ENCODE measurements around the gene DGKZ.

The DGKZ gene

GRCh38 chr11:46343520-46343919 lies 3.7 kb upstream of the DGKZ start:
- H3K27ac ChIP-seq (replicated peaks; ENCODE audit: low read length): no peak overlapping the region

GRCh38 chr11:46345131-46345597 lies 2.1 kb upstream of the DGKZ start:
- H3K9ac ChIP-seq (ENCODE audit: low read depth, low read length, poor library complexity): no peak overlapping the region
- H3K4me3 ChIP-seq (ENCODE audit: low read length in 2 of 2): no peak overlapping the region
- no peak overlapping the region for H3K4me2 ChIP-seq (ENCODE audit: insufficient read depth, low read length, poor library complexity, severe bottlenecking)
- WGBS, 2 donors (ENCODE audit: extremely low coverage in 2 of 2, insufficient read length in 2 of 2, insufficient replicate concordance in 1 of 2): no CpG with 5 or more reads among the region's 20 CpGs
- no peak overlapping the region for H4K8ac ChIP-seq (ENCODE audit: low read depth, low read length)
- H2BK15ac ChIP-seq (ENCODE audit: low read length): peak overlapping the region; percentile 95
- H2BK12ac ChIP-seq (ENCODE audit: low read length): no peak overlapping the region
- H3K27me3 ChIP-seq (ENCODE audit: control insufficient read depth in 3 of 3, insufficient read depth in 3 of 3, low read depth in 1 of 3, low read length in 3 of 3): peaks cover 0 to 5% (median 0%) of the 10 kb centered on the region in 3 experiments
- H2BK5ac ChIP-seq (ENCODE audit: low read length): peak overlapping the region; percentile 16
- no peak overlapping the region for H3K23ac ChIP-seq (ENCODE audit: low read depth, low read length, poor library complexity)
- H3K4me1 ChIP-seq (ENCODE audit: control insufficient read depth in 2 of 2, insufficient read depth in 1 of 2, low read depth in 1 of 2, low read length in 2 of 2): peaks cover 12 to 33% of the 10 kb centered on the region in 2 donors
- H3K79me1 ChIP-seq (ENCODE audit: low read depth, low read length): peaks cover 11% of the 10 kb centered on the region
- H4K91ac ChIP-seq (ENCODE audit: low read depth, low read length, poor library complexity): peak overlapping the region; percentile 50
- DNase-seq (ENCODE audit: low spot score): no peak
- no peak overlapping the region for H3K4ac ChIP-seq (ENCODE audit: low read length)
- H3K9me3 ChIP-seq (replicated peaks in 1 of 2; ENCODE audit: control insufficient read depth in 2 of 2, insufficient read depth in 1 of 2, low read depth in 1 of 2, low read length in 2 of 2): no peaks in the 10 kb centered on the region
- H3K36me3 ChIP-seq (replicated peaks in 1 of 2; ENCODE audit: control insufficient read depth in 2 of 2, insufficient read depth in 2 of 2, low read length in 2 of 2): peaks cover 0 to 4% of the 10 kb centered on the region in 2 donors
- peak overlapping the region; percentile 73 for H2AFZ ChIP-seq (ENCODE audit: low read length)
- H2AK5ac ChIP-seq (ENCODE audit: low read depth, low read length): peak overlapping the region; percentile 76
- peak overlapping the region; percentile 58 for H3K18ac ChIP-seq (ENCODE audit: low read length)
- no peak overlapping the region for H2BK120ac ChIP-seq (ENCODE audit: low read depth, low read length)
- H3K14ac ChIP-seq (ENCODE audit: low read length): no peak overlapping the region
- H3K27ac ChIP-seq (replicated peaks; ENCODE audit: low read length): no peak overlapping the region

More at GRCh38 chr11:46343520-46343919, 3.7 kb upstream of the DGKZ start:
- peaks cover 8% of the 10 kb centered on the region for H3K79me1 ChIP-seq (ENCODE audit: low read depth, low read length)
- H2BK5ac ChIP-seq (ENCODE audit: low read length): no peak overlapping the region
- no peak overlapping the region for H3K18ac ChIP-seq (ENCODE audit: low read length)
- no peak for DNase-seq (ENCODE audit: low spot score)
- no peak overlapping the region for H3K4me3 ChIP-seq (ENCODE audit: low read length in 2 of 2)
- H3K9me3 ChIP-seq (replicated peaks in 1 of 2; ENCODE audit: control insufficient read depth in 2 of 2, insufficient read depth in 1 of 2, low read depth in 1 of 2, low read length in 2 of 2): no peaks in the 10 kb centered on the region
- H3K4me1 ChIP-seq (ENCODE audit: control insufficient read depth in 2 of 2, insufficient read depth in 1 of 2, low read depth in 1 of 2, low read length in 2 of 2): peaks cover 25 to 44% of the 10 kb centered on the region in 2 donors
- no peak overlapping the region for H3K9ac ChIP-seq (ENCODE audit: low read depth, low read length, poor library complexity)
- no CpG with 5 or more reads among the region's 3 CpGs for WGBS, 2 donors (ENCODE audit: extremely low coverage in 2 of 2, insufficient read length in 2 of 2, insufficient replicate concordance in 1 of 2)
- H2BK120ac ChIP-seq (ENCODE audit: low read depth, low read length): no peak overlapping the region
- H2AK5ac ChIP-seq (ENCODE audit: low read depth, low read length): no peak overlapping the region
- no peak overlapping the region for H4K91ac ChIP-seq (ENCODE audit: low read depth, low read length, poor library complexity)
- H2BK15ac ChIP-seq (ENCODE audit: low read length): no peak overlapping the region
- H3K23ac ChIP-seq (ENCODE audit: low read depth, low read length, poor library complexity): no peak overlapping the region
- no peak overlapping the region for H2BK12ac ChIP-seq (ENCODE audit: low read length)
- no peaks in the 10 kb centered on the region for H3K36me3 ChIP-seq (replicated peaks in 1 of 2; ENCODE audit: control insufficient read depth in 2 of 2, insufficient read depth in 2 of 2, low read length in 2 of 2)
- H3K27me3 ChIP-seq (ENCODE audit: control insufficient read depth in 3 of 3, insufficient read depth in 3 of 3, low read depth in 1 of 3, low read length in 3 of 3): peaks cover 0 to 5% (median 0%) of the 10 kb centered on the region in 3 experiments
- no peak overlapping the region for H2AFZ ChIP-seq (ENCODE audit: low read length)
- H3K14ac ChIP-seq (ENCODE audit: low read length): no peak overlapping the region
- no peak overlapping the region for H4K8ac ChIP-seq (ENCODE audit: low read depth, low read length)
- no peak overlapping the region for H3K4me2 ChIP-seq (ENCODE audit: insufficient read depth, low read length, poor library complexity, severe bottlenecking)
- H3K4ac ChIP-seq (ENCODE audit: low read length): no peak overlapping the region

GRCh38 chr11:46345881-46346484 lies 1.3 kb upstream of the DGKZ start:
- no CpG with 5 or more reads among the region's 10 CpGs for WGBS, 2 donors (ENCODE audit: extremely low coverage in 2 of 2, insufficient read length in 2 of 2, insufficient replicate concordance in 1 of 2)

GRCh38 chr11:46347637-46348311 lies 511 bp downstream of the DGKZ start:
- H3K27ac ChIP-seq (replicated peaks; ENCODE audit: low read length): no peak overlapping the region

More at GRCh38 chr11:46345881-46346484, 1.3 kb upstream of the DGKZ start:
- Histone ChIP-seq H2BK5ac (ENCODE audit: low read length) (peak overlapping the region; percentile 2), H2BK15ac (ENCODE audit: low read length) (peak overlapping the region; percentile 95), H3K23ac (ENCODE audit: low read depth, low read length, poor library complexity) (no peak overlapping the region), H3K4me1 (ENCODE audit: control insufficient read depth in 2 of 2, insufficient read depth in 1 of 2, low read depth in 1 of 2, low read length in 2 of 2) (peaks cover 12 to 32% of the 10 kb centered on the region in 2 donors), H3K79me1 (ENCODE audit: low read depth, low read length) (peaks cover 11% of the 10 kb centered on the region), H2BK120ac (ENCODE audit: low read depth, low read length) (no peak overlapping the region), H4K8ac (ENCODE audit: low read depth, low read length) (no peak overlapping the region), H3K18ac (ENCODE audit: low read length) (no peak overlapping the region), H3K14ac (ENCODE audit: low read length) (no peak overlapping the region), H3K9ac (ENCODE audit: low read depth, low read length, poor library complexity) (no peak overlapping the region), H3K9me3 (replicated peaks in 1 of 2; ENCODE audit: control insufficient read depth in 2 of 2, insufficient read depth in 1 of 2, low read depth in 1 of 2, low read length in 2 of 2) (no peaks in the 10 kb centered on the region), H3K36me3 (replicated peaks in 1 of 2; ENCODE audit: control insufficient read depth in 2 of 2, insufficient read depth in 2 of 2, low read length in 2 of 2) (peaks cover 0 to 4% of the 10 kb centered on the region in 2 donors), H3K27ac (replicated peaks; ENCODE audit: low read length) (no peak overlapping the region), H3K4me3 (ENCODE audit: low read length in 2 of 2) (no peak overlapping the region), H4K91ac (ENCODE audit: low read depth, low read length, poor library complexity) (no peak overlapping the region), H2AK5ac (ENCODE audit: low read depth, low read length) (peak overlapping the region; percentile 33), H3K4me2 (ENCODE audit: insufficient read depth, low read length, poor library complexity, severe bottlenecking) (no peak overlapping the region), H3K27me3 (ENCODE audit: control insufficient read depth in 3 of 3, insufficient read depth in 3 of 3, low read depth in 1 of 3, low read length in 3 of 3) (peaks cover 0 to 5% (median 0%) of the 10 kb centered on the region in 3 experiments), H2AFZ (ENCODE audit: low read length) (peak overlapping the region; percentile 73), H3K4ac (ENCODE audit: low read length) (peak overlapping the region; percentile 14), H2BK12ac (ENCODE audit: low read length) (no peak overlapping the region)
- no peak for DNase-seq (ENCODE audit: low spot score)

More at GRCh38 chr11:46347637-46348311, 511 bp downstream of the DGKZ start:
- H3K27me3 ChIP-seq (ENCODE audit: control insufficient read depth in 3 of 3, insufficient read depth in 3 of 3, low read depth in 1 of 3, low read length in 3 of 3): peaks cover 0 to 5% (median 0%) of the 10 kb centered on the region in 3 experiments
- H4K8ac ChIP-seq (ENCODE audit: low read depth, low read length): no peak overlapping the region
- DNase-seq (ENCODE audit: low spot score): no peak
- peaks cover 13 to 23% of the 10 kb centered on the region in 2 donors for H3K4me1 ChIP-seq (ENCODE audit: control insufficient read depth in 2 of 2, insufficient read depth in 1 of 2, low read depth in 1 of 2, low read length in 2 of 2)
- peak overlapping the region; percentile 97 for H3K14ac ChIP-seq (ENCODE audit: low read length)
- H3K4me3 ChIP-seq (ENCODE audit: low read length in 2 of 2): peak overlapping the region; percentile 75 to 88
- no CpG with 5 or more reads among the region's 63 CpGs for WGBS, 2 donors (ENCODE audit: extremely low coverage in 2 of 2, insufficient read length in 2 of 2, insufficient replicate concordance in 1 of 2)
- peak overlapping the region; percentile 30 for H2BK15ac ChIP-seq (ENCODE audit: low read length)
- peak overlapping the region; percentile 77 for H2AFZ ChIP-seq (ENCODE audit: low read length)
- H2AK5ac ChIP-seq (ENCODE audit: low read depth, low read length): peak overlapping the region; percentile 66
- H3K9me3 ChIP-seq (replicated peaks in 1 of 2; ENCODE audit: control insufficient read depth in 2 of 2, insufficient read depth in 1 of 2, low read depth in 1 of 2, low read length in 2 of 2): no peaks in the 10 kb centered on the region
- no peak overlapping the region for H2BK12ac ChIP-seq (ENCODE audit: low read length)
- H2BK120ac ChIP-seq (ENCODE audit: low read depth, low read length): no peak overlapping the region
- peaks cover 0 to 4% of the 10 kb centered on the region in 2 donors for H3K36me3 ChIP-seq (replicated peaks in 1 of 2; ENCODE audit: control insufficient read depth in 2 of 2, insufficient read depth in 2 of 2, low read length in 2 of 2)
- peak overlapping the region; percentile 95 for H3K4me2 ChIP-seq (ENCODE audit: insufficient read depth, low read length, poor library complexity, severe bottlenecking)
- peak overlapping the region; percentile 47 for H2BK5ac ChIP-seq (ENCODE audit: low read length)
- no peak overlapping the region for H3K4ac ChIP-seq (ENCODE audit: low read length)
- peaks cover 14% of the 10 kb centered on the region for H3K79me1 ChIP-seq (ENCODE audit: low read depth, low read length)
- peak overlapping the region; percentile 94 for H3K9ac ChIP-seq (ENCODE audit: low read depth, low read length, poor library complexity)
- peak overlapping the region; percentile 87 for H3K23ac ChIP-seq (ENCODE audit: low read depth, low read length, poor library complexity)
- H3K18ac ChIP-seq (ENCODE audit: low read length): peak overlapping the region; percentile 94
- H4K91ac ChIP-seq (ENCODE audit: low read depth, low read length, poor library complexity): no peak overlapping the region

Measured in neuronal stem cell (in vitro differentiated cells).